H9 (cell line): ENCODE results near the gene NUMA1. TPM values are rescaled to one million over a fixed set of nuclear protein-coding genes. Genes with fewer than 3 reads are reported as not detected.

Experiments used
- DNase-seq: peaks from one replicate; pipeline ENCODE4 v3.0.0-alpha.2; 2017
- H2AFZ ChIP-seq: one replicate; pipeline ENCODE4 v1.6.1; 2013; ENCODE audit warnings: mild to moderate bottlenecking, low read length, control low read depth, moderate library complexity
- H2AK5ac ChIP-seq: 2 replicates; pipeline ENCODE4 v1.6.1; 2013; ENCODE audit warnings: low read length, control low read depth, mixed read lengths; ENCODE audit not compliant: insufficient read length
- H2BK120ac ChIP-seq: one replicate; pipeline ENCODE4 v1.6.1; 2013; ENCODE audit warnings: low read depth, mild to moderate bottlenecking, low read length, control low read depth, inconsistent platforms; ENCODE audit not compliant: poor library complexity, severe bottlenecking
- H2BK12ac ChIP-seq: 2 replicates; pipeline ENCODE4 v1.6.1; 2013; ENCODE audit warnings: low read length, control low read depth, mixed read lengths, low read depth; ENCODE audit not compliant: insufficient read length
- H2BK15ac ChIP-seq: 2 replicates; pipeline ENCODE4 v1.6.1; 2013; ENCODE audit warnings: low read depth, low read length, control low read depth
- H2BK20ac ChIP-seq: one replicate; pipeline ENCODE4 v1.6.1; 2013; ENCODE audit warnings: low read depth, mild to moderate bottlenecking, low read length, control low read depth, inconsistent platforms; ENCODE audit not compliant: poor library complexity, severe bottlenecking
- H2BK5ac ChIP-seq: 2 replicates; pipeline ENCODE4 v1.6.1; 2013; ENCODE audit warnings: low read length, control low read depth, mixed read lengths; ENCODE audit not compliant: insufficient read length
- H3K14ac ChIP-seq: 2 replicates; pipeline ENCODE4 v1.6.1; 2013; ENCODE audit warnings: low read length, control low read depth; ENCODE audit not compliant: insufficient read depth
- H3K18ac ChIP-seq: 2 replicates; pipeline ENCODE4 v1.6.1; 2013; ENCODE audit warnings: low read depth, mild to moderate bottlenecking, mixed read lengths, low read length, control low read depth; ENCODE audit not compliant: insufficient read length
- H3K23ac ChIP-seq: 2 replicates; pipeline ENCODE4 v1.6.1; 2013; ENCODE audit warnings: low read length, control low read depth, mixed read lengths, low read depth; ENCODE audit not compliant: insufficient read length
- H3K23me2 ChIP-seq: 2 replicates; pipeline ENCODE4 v1.6.1; 2013; ENCODE audit warnings: low read depth, mild to moderate bottlenecking, mixed read lengths, low read length, control low read depth; ENCODE audit not compliant: insufficient read length, poor library complexity, severe bottlenecking
- H3K27ac ChIP-seq: 2 replicates; pipeline ENCODE4 v1.5.1; 2013; ENCODE audit warnings: low read length, control low read depth, mixed read lengths, low read depth; ENCODE audit not compliant: insufficient read length
- H3K27me3 ChIP-seq: 2 replicates; pipeline ENCODE4 v1.6.1; 2013; ENCODE audit warnings: low read length, control low read depth, inconsistent platforms; ENCODE audit not compliant: insufficient read depth
- H3K4ac ChIP-seq: 2 replicates; pipeline ENCODE4 v1.6.1; 2013; ENCODE audit warnings: low read depth, mild to moderate bottlenecking, control low read depth, inconsistent platforms, low read length, moderate library complexity
- H3K4me1 ChIP-seq: 2 replicates; pipeline ENCODE4 v1.6.1; 2013; ENCODE audit warnings: low read length, control low read depth, inconsistent platforms; ENCODE audit not compliant: insufficient read depth
- H3K4me2 ChIP-seq: 2 replicates; pipeline ENCODE4 v1.6.1; 2013; ENCODE audit warnings: low read length, control low read depth, mixed read lengths; ENCODE audit not compliant: insufficient read length, insufficient read depth
- H3K56ac ChIP-seq: 2 replicates; pipeline ENCODE4 v1.6.1; 2013; ENCODE audit warnings: low read depth, mild to moderate bottlenecking, mixed read lengths, low read length, control low read depth; ENCODE audit not compliant: insufficient read length
- H3K79me1 ChIP-seq: 2 replicates; pipeline ENCODE4 v1.6.1; 2013; ENCODE audit warnings: low read depth, mild to moderate bottlenecking, moderate library complexity, low read length, control low read depth, inconsistent platforms; ENCODE audit not compliant: insufficient read depth, poor library complexity, severe bottlenecking
- H3K79me2 ChIP-seq: 2 replicates; pipeline ENCODE4 v1.6.1; 2013; ENCODE audit warnings: low read length, control low read depth, inconsistent platforms; ENCODE audit not compliant: insufficient read depth
- H3K9ac ChIP-seq: 2 replicates; pipeline ENCODE4 v1.6.1; 2013; ENCODE audit warnings: low read length, control low read depth, mixed read lengths; ENCODE audit not compliant: insufficient read length; ENCODE audit errors: extremely low read depth
- H3K9me3 ChIP-seq: one replicate; pipeline ENCODE4 v1.6.1; 2013; ENCODE audit warnings: low read depth, low read length, inconsistent platforms; ENCODE audit not compliant: control insufficient read depth
- H3T11ph ChIP-seq: one replicate; pipeline ENCODE4 v1.6.1; 2013; ENCODE audit warnings: mild to moderate bottlenecking, low read length, control low read depth, inconsistent platforms
- H4K20me1 ChIP-seq: one replicate; pipeline ENCODE4 v1.6.1; 2013; ENCODE audit not compliant: control insufficient read depth, insufficient read length, insufficient read depth
- H4K5ac ChIP-seq: 2 replicates; pipeline ENCODE4 v1.6.1; 2013; ENCODE audit warnings: low read depth, mild to moderate bottlenecking, mixed read lengths, low read length, control low read depth; ENCODE audit not compliant: insufficient read length
- H4K8ac ChIP-seq: replicated peaks from 2 replicates; pipeline ENCODE4 v1.6.1; 2013; ENCODE audit warnings: low read length, control low read depth, mixed read lengths, low read depth; ENCODE audit not compliant: insufficient read length
- H4K91ac ChIP-seq: 2 replicates; pipeline ENCODE4 v1.6.1; 2013; ENCODE audit warnings: low read depth, mild to moderate bottlenecking, moderate library complexity, mixed read lengths, low read length, control low read depth; ENCODE audit not compliant: insufficient read length
- H3K27ac Mint-ChIP-seq, 3 experiments: 2 replicates in 2 of 3; 3 replicates in 1 of 3; pipeline ENCODE4 v1.8.0; 2020 to 2021; ENCODE audit warnings: mixed read lengths in 3 of 3, mild to moderate bottlenecking in 1 of 3, moderate library complexity in 1 of 3
- H3K27me3 Mint-ChIP-seq: 2 replicates; pipeline ENCODE4 v1.8.0; 2021; ENCODE audit warnings: low read depth, mild to moderate bottlenecking, moderate library complexity, mixed read lengths
- H3K36me3 Mint-ChIP-seq, 3 experiments: 2 replicates in 2 of 3; 3 replicates in 1 of 3; pipeline ENCODE4 v1.8.0; 2020 to 2021; ENCODE audit warnings: low read depth in 3 of 3, mixed read lengths in 3 of 3; ENCODE audit not compliant: insufficient read depth in 1 of 3
- H3K4me1 Mint-ChIP-seq, 2 experiments: 2 replicates each; pipeline ENCODE4 v1.8.0; 2020; ENCODE audit warnings: mixed read lengths in 2 of 2
- H3K4me3 Mint-ChIP-seq, 2 experiments: 2 replicates in 1 of 2; 3 replicates in 1 of 2; pipeline ENCODE4 v1.8.0; 2020 to 2021; ENCODE audit warnings: mild to moderate bottlenecking in 2 of 2, mixed read lengths in 2 of 2, moderate library complexity in 1 of 2
- H3K9me3 Mint-ChIP-seq, 2 experiments: 2 replicates in 1 of 2; 3 replicates in 1 of 2; pipeline ENCODE4 v1.8.0; 2020; ENCODE audit warnings: mild to moderate bottlenecking in 2 of 2, mixed read lengths in 2 of 2, moderate library complexity in 1 of 2
- CTCF ChIP-seq: fragments of 200-600 bp; sonication (generic); conservative IDR thresholded peaks from 3 replicates; pipeline ENCODE4 v1.8.0; 2021; ENCODE audit warnings: antibody characterized with exemption, mild to moderate bottlenecking
- WGBS: extraction: QIAGEN DNeasy Blood & Tissue Kit; methylation state at CpG from one replicate; pipeline ENCODE4 v1.1.7; 2013; ENCODE audit warnings: missing lambda C conversion rate, low lambda C conversion rate, mixed read lengths; ENCODE audit not compliant: insufficient read length; ENCODE audit errors: extremely low coverage; 5-methylcytosine and 5-hydroxymethylcytosine counted together
- total RNA-seq: library from RNA; stranded (reverse); gene quantifications from 2 replicates; pipeline ENCODE4 v1.2.1, GENCODE V29; 2021

NUMA1 gene
- total RNA-seq, 1 experiment from 2014 or later: 136 TPM

- Histone ChIP-seq H2BK120ac (no peak overlapping the region), H2BK15ac (no peak overlapping the region), H4K91ac (no peak overlapping the region), H3K23ac (no peak overlapping the region), H4K5ac (peak overlapping the region; percentile 36), H3K23me2 (peaks cover 10% of the 10 kb centered on the region), H4K20me1 (no peaks in the 10 kb centered on the region), H3K14ac (peak overlapping the region; percentile 87; the same call in 1 of the 2 replicates), H2BK5ac (no peak overlapping the region), H2BK12ac (no peak overlapping the region), H3T11ph (peak overlapping the region; percentile 41), H3K56ac (peak overlapping the region; percentile 29), H3K4ac (no peak overlapping the region; the same call in 1 of the 2 replicates), H4K8ac (no peak overlapping the region), H3K79me1 (no peaks in the 10 kb centered on the region), H3K9me3 (no peaks in the 10 kb centered on the region), H3K4me2 (peak overlapping the region; percentile 77), H3K27ac (peak overlapping the region; percentile 82), H3K18ac (peak overlapping the region; percentile 93), H2AK5ac (no peak overlapping the region), H3K27me3 (no peaks in the 10 kb centered on the region; the same call in 1 of the 2 replicates), H2AFZ (no peak overlapping the region), H3K4me1 (no peaks in the 10 kb centered on the region), H3K79me2 (no peaks in the 10 kb centered on the region), H2BK20ac (no peak overlapping the region), H3K9ac (peak overlapping the region; percentile 97)
- no peak for TF ChIP-seq CTCF
- Mint-ChIP-seq H3K4me1 (peaks cover 13% of the 10 kb centered on the region in 2 experiments), H3K36me3 (peaks cover 1 to 17% (median 11%) of the 10 kb centered on the region in 3 experiments; a peak in 5 of 7 replicates), H3K9me3 (no peaks in the 10 kb centered on the region), H3K27me3 (peaks cover 34% of the 10 kb centered on the region), H3K27ac (peak overlapping the region; percentile 100), H3K4me3 (peak overlapping the region; percentile 89 to 91)
- WGBS: no CpG with 5 or more reads among the region's 9 CpGs
- no peak for DNase-seq
Observed at GRCh38 chr11:72112978-72113808, 32.9 kb upstream of the NUMA1 start.
